MG63 (cell line): ENCODE results near the gene NOL9. TPM values are rescaled to one million over a fixed set of nuclear protein-coding genes. Genes with fewer than 3 reads are reported as not detected.

Source experiments
- DNase-seq: peaks from one replicate; pipeline ENCODE4 v3.0.0-alpha.2; 2020
- H3K27me3 ChIP-seq: fragments of 250-450 bp; sonication (Bioruptor Pico); 2 replicates; pipeline ENCODE4 v1.5.1; 2020; ENCODE audit warnings: mild to moderate bottlenecking, moderate library complexity
- H3K36me3 ChIP-seq: fragments of 250-450 bp; sonication (Bioruptor Pico); 2 replicates; pipeline ENCODE4 v1.5.1; 2020; ENCODE audit warnings: mild to moderate bottlenecking, moderate library complexity
- H3K4me3 ChIP-seq: fragments of 250-450 bp; sonication (Bioruptor Pico); 2 replicates; pipeline ENCODE4 v1.5.1; 2020; ENCODE audit warnings: mild to moderate bottlenecking, moderate library complexity
- H3K9me3 ChIP-seq: fragments of 250-450 bp; sonication (Bioruptor Pico); 2 replicates; pipeline ENCODE4 v1.5.1; 2020; ENCODE audit warnings: mild to moderate bottlenecking, moderate library complexity
- total RNA-seq: library from RNA; depleted of rRNA; stranded (reverse); fragments of >200 nt; shearing (Covaris generic); gene quantifications from 2 replicates; pipeline ENCODE4 v1.2.3, GENCODE V29; 2014; ENCODE audit warnings: low replicate concordance

Gene NOL9
- total RNA-seq, 1 experiment from 2014 or later, result 25.0 TPM

GRCh38 chr1:6515771-6516170, 38.5 kb downstream of the NOL9 start:
- H3K36me3 ChIP-seq, result no peaks in the 10 kb centered on the region
- no peak for DNase-seq
- H3K4me3 ChIP-seq, result no peak overlapping the region
- H3K27me3 ChIP-seq, result no peaks in the 10 kb centered on the region
- H3K9me3 ChIP-seq, result no peaks in the 10 kb centered on the region

- Histone ChIP-seq H3K36me3 (no peaks in the 10 kb centered on the region), H3K4me3 (no peak overlapping the region), H3K9me3 (no peaks in the 10 kb centered on the region), H3K27me3 (no peaks in the 10 kb centered on the region)
- DNase-seq, result peak; percentile 37
These were observed 41.0 kb downstream of the NOL9 start for GRCh38 chr1:6513320-6513801.

GRCh38 chr1:6512908-6513280, 41.4 kb downstream of the NOL9 start:
- no peaks in the 10 kb centered on the region for H3K9me3 ChIP-seq
- H3K27me3 ChIP-seq, result no peaks in the 10 kb centered on the region
- no peaks in the 10 kb centered on the region for H3K36me3 ChIP-seq
- no peak overlapping the region for H3K4me3 ChIP-seq
- DNase-seq, result no peak

GRCh38 chr1:6512245-6512907, 41.9 kb downstream of the NOL9 start:
- Histone ChIP-seq H3K4me3 (no peak overlapping the region), H3K9me3 (no peaks in the 10 kb centered on the region), H3K27me3 (no peaks in the 10 kb centered on the region), H3K36me3 (no peaks in the 10 kb centered on the region)
- DNase-seq, result no peak

GRCh38 chr1:6511561-6512244, 42.6 kb downstream of the NOL9 start:
- DNase-seq, result no peak
- no peaks in the 10 kb centered on the region for H3K36me3 ChIP-seq
- no peak overlapping the region for H3K4me3 ChIP-seq
- H3K9me3 ChIP-seq, result no peaks in the 10 kb centered on the region
- H3K27me3 ChIP-seq, result no peaks in the 10 kb centered on the region

GRCh38 chr1:6511056-6511455, 43.3 kb downstream of the NOL9 start:
- Histone ChIP-seq H3K9me3 (no peaks in the 10 kb centered on the region), H3K4me3 (no peak overlapping the region), H3K27me3 (no peaks in the 10 kb centered on the region), H3K36me3 (no peaks in the 10 kb centered on the region)
- DNase-seq, result no peak

GRCh38 chr1:6510493-6510892, 43.8 kb downstream of the NOL9 start:
- no peak for DNase-seq
- Histone ChIP-seq H3K4me3 (no peak overlapping the region), H3K27me3 (no peaks in the 10 kb centered on the region), H3K36me3 (no peaks in the 10 kb centered on the region), H3K9me3 (no peaks in the 10 kb centered on the region)

GRCh38 chr1:6509919-6510291, 44.4 kb downstream of the NOL9 start:
- Histone ChIP-seq H3K27me3 (no peaks in the 10 kb centered on the region), H3K9me3 (no peaks in the 10 kb centered on the region), H3K36me3 (no peaks in the 10 kb centered on the region), H3K4me3 (no peak overlapping the region)
- DNase-seq, result no peak

GRCh38 chr1:6509220-6509918, 44.9 kb downstream of the NOL9 start:
- Histone ChIP-seq H3K4me3 (no peak overlapping the region), H3K27me3 (no peaks in the 10 kb centered on the region), H3K36me3 (no peaks in the 10 kb centered on the region), H3K9me3 (no peaks in the 10 kb centered on the region)
- no peak for DNase-seq

GRCh38 chr1:6508816-6509189, 45.5 kb downstream of the NOL9 start:
- no peak for DNase-seq
- H3K4me3 ChIP-seq, result no peak overlapping the region
- H3K36me3 ChIP-seq, result no peaks in the 10 kb centered on the region
- H3K27me3 ChIP-seq, result no peaks in the 10 kb centered on the region
- no peaks in the 10 kb centered on the region for H3K9me3 ChIP-seq

GRCh38 chr1:6508154-6508815, 46.0 kb downstream of the NOL9 start:
- Histone ChIP-seq H3K4me3 (no peak overlapping the region), H3K27me3 (no peaks in the 10 kb centered on the region), H3K36me3 (no peaks in the 10 kb centered on the region), H3K9me3 (no peaks in the 10 kb centered on the region)
- DNase-seq, result no peak

GRCh38 chr1:6507461-6507911, 46.8 kb downstream of the NOL9 start:
- Histone ChIP-seq H3K36me3 (no peaks in the 10 kb centered on the region), H3K4me3 (no peak overlapping the region), H3K27me3 (no peaks in the 10 kb centered on the region), H3K9me3 (no peaks in the 10 kb centered on the region)
- peak; percentile 38 for DNase-seq

GRCh38 chr1:6507037-6507428, 47.3 kb downstream of the NOL9 start:
- Histone ChIP-seq H3K4me3 (no peak overlapping the region), H3K9me3 (no peaks in the 10 kb centered on the region), H3K36me3 (no peaks in the 10 kb centered on the region), H3K27me3 (no peaks in the 10 kb centered on the region)
- DNase-seq, result no peak

GRCh38 chr1:6506210-6507036, 47.9 kb downstream of the NOL9 start:
- Histone ChIP-seq H3K27me3 (no peaks in the 10 kb centered on the region), H3K36me3 (no peaks in the 10 kb centered on the region), H3K9me3 (no peaks in the 10 kb centered on the region), H3K4me3 (no peak overlapping the region)
- DNase-seq, result no peak

- no peak for DNase-seq
- Histone ChIP-seq H3K4me3 (no peak overlapping the region), H3K27me3 (no peaks in the 10 kb centered on the region), H3K36me3 (no peaks in the 10 kb centered on the region), H3K9me3 (no peaks in the 10 kb centered on the region)
These were observed 48.7 kb downstream of the NOL9 start for GRCh38 chr1:6505367-6506209.

- no peaks in the 10 kb centered on the region for H3K27me3 ChIP-seq
- DNase-seq, result no peak
These were observed 49.4 kb downstream of the NOL9 start for GRCh38 chr1:6504887-6505286.

More at GRCh38 chr1:6504887-6505286, 49.4 kb downstream of the NOL9 start:
- H3K4me3 ChIP-seq, result no peak overlapping the region
- H3K9me3 ChIP-seq, result no peaks in the 10 kb centered on the region
- H3K36me3 ChIP-seq, result no peaks in the 10 kb centered on the region
